Measurements from ENCODE around the gene PHAF1. TPM values are rescaled to one million over a fixed set of nuclear protein-coding genes. Genes with fewer than 3 reads are reported as not detected.

PHAF1 gene
- total and polyA plus RNA-seq, 2 of the 13 experiments (the other 11 are each of a cell fraction or from before 2014, with no cell fraction given): 48.3 to 174 TPM

DNA sequence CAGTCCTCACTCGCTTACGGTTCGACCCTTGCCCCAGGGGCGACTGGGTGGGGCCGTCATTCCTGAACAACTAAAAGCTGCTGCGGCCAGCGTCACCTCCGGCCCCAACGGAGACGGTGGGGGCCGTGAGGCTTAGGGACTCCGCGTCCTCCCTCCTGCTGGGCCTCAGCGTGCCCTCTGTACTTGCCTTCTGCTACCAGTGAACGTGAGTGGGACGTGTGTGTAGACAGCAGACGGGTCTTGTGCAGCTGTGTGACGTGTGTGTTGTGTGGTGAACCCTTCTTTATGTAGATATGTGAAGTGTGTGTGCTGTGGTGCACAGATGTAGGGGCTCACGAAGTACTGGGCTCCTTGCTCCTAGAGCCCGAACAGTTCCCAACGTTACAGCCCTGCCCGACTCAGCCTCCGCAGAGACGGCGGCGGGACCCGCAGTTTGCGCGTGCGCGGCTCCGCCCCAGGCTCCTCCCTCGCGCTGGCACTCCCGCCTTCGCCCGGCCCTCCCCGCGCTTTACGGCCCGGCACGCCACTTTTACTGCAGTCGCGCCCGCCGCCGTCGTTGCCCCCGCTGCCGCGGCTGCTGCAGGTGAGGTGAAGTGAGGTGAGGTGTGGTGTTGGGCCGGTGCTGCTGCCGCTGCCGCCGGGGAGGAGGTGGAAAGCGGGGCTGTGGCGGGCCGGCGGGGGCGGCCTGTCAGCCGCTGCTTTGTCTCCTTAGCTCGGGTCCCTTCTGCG is at the start of gene PHAF1 (continued):
- TF ChIP-seq, protein P1, sequence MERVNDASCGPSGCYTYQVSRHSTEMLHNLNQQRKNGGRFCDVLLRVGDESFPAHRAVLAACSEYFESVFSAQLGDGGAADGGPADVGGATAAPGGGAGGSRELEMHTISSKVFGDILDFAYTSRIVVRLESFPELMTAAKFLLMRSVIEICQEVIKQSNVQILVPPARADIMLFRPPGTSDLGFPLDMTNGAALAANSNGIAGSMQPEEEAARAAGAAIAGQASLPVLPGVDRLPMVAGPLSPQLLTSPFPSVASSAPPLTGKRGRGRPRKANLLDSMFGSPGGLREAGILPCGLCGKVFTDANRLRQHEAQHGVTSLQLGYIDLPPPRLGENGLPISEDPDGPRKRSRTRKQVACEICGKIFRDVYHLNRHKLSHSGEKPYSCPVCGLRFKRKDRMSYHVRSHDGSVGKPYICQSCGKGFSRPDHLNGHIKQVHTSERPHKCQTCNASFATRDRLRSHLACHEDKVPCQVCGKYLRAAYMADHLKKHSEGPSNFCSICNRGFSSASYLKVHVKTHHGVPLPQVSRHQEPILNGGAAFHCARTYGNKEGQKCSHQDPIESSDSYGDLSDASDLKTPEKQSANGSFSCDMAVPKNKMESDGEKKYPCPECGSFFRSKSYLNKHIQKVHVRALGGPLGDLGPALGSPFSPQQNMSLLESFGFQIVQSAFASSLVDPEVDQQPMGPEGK (CRISPR knock-in tag; IDR thresholded peaks at IDR 0.05): peak; percentile 96
- TF ChIP-seq, protein P2, sequence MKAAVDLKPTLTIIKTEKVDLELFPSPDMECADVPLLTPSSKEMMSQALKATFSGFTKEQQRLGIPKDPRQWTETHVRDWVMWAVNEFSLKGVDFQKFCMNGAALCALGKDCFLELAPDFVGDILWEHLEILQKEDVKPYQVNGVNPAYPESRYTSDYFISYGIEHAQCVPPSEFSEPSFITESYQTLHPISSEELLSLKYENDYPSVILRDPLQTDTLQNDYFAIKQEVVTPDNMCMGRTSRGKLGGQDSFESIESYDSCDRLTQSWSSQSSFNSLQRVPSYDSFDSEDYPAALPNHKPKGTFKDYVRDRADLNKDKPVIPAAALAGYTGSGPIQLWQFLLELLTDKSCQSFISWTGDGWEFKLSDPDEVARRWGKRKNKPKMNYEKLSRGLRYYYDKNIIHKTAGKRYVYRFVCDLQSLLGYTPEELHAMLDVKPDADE (CRISPR knock-in tag; IDR thresholded peaks at IDR 0.05): no peak
- no peak; the same call in 1 of the 2 replicates for TF ChIP-seq CC2D1A (CRISPR knock-in tag; IDR thresholded peaks at IDR 0.05)
- peak; percentile 93 for TF ChIP-seq YEATS4 (CRISPR knock-in tag; IDR thresholded peaks at IDR 0.05; ENCODE audit: borderline replicate concordance)
- no peak for TF ChIP-seq ZNF878 (CRISPR knock-in tag; IDR thresholded peaks at IDR 0.05)
- TF ChIP-seq FOXA1 (IDR thresholded peaks at IDR 0.05): no peak
- peak; percentile 11 for TF ChIP-seq FOXA1 (CRISPR knock-in tag; IDR thresholded peaks at IDR 0.05)
- peak; percentile 60 for TF ChIP-seq ZKSCAN8 (CRISPR knock-in tag; IDR thresholded peaks at IDR 0.05; ENCODE audit: borderline replicate concordance)
- TF ChIP-seq, protein P3, sequence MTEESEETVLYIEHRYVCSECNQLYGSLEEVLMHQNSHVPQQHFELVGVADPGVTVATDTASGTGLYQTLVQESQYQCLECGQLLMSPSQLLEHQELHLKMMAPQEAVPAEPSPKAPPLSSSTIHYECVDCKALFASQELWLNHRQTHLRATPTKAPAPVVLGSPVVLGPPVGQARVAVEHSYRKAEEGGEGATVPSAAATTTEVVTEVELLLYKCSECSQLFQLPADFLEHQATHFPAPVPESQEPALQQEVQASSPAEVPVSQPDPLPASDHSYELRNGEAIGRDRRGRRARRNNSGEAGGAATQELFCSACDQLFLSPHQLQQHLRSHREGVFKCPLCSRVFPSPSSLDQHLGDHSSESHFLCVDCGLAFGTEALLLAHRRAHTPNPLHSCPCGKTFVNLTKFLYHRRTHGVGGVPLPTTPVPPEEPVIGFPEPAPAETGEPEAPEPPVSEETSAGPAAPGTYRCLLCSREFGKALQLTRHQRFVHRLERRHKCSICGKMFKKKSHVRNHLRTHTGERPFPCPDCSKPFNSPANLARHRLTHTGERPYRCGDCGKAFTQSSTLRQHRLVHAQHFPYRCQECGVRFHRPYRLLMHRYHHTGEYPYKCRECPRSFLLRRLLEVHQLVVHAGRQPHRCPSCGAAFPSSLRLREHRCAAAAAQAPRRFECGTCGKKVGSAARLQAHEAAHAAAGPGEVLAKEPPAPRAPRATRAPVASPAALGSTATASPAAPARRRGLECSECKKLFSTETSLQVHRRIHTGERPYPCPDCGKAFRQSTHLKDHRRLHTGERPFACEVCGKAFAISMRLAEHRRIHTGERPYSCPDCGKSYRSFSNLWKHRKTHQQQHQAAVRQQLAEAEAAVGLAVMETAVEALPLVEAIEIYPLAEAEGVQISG (CRISPR knock-in tag; IDR thresholded peaks at IDR 0.05): peak; percentile 85
- TF ChIP-seq ZSCAN9 (CRISPR knock-in tag; IDR thresholded peaks at IDR 0.05; ENCODE audit: borderline replicate concordance): peak; percentile 97; the same call in 1 of the 2 replicates
- TF ChIP-seq, protein P4, sequence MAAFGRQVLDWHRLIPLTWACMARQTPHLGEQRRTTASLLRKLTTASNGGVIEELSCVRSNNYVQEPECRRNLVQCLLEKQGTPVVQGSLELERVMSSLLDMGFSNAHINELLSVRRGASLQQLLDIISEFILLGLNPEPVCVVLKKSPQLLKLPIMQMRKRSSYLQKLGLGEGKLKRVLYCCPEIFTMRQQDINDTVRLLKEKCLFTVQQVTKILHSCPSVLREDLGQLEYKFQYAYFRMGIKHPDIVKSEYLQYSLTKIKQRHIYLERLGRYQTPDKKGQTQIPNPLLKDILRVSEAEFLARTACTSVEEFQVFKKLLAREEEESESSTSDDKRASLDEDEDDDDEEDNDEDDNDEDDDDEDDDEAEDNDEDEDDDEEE (CRISPR knock-in tag; IDR thresholded peaks at IDR 0.05): peak; percentile 95
- no peak for TF ChIP-seq NFE2L1 (CRISPR knock-in tag; IDR thresholded peaks at IDR 0.05; ENCODE audit: borderline replicate concordance)
- TF ChIP-seq ZFP90 (CRISPR knock-in tag; IDR thresholded peaks at IDR 0.05; ENCODE audit: borderline replicate concordance): peak; percentile 78; the same call in 1 of the 2 replicates
- peak; percentile 93 for TF ChIP-seq THAP11 (CRISPR knock-in tag; IDR thresholded peaks at IDR 0.05)
- TF ChIP-seq, protein P5, sequence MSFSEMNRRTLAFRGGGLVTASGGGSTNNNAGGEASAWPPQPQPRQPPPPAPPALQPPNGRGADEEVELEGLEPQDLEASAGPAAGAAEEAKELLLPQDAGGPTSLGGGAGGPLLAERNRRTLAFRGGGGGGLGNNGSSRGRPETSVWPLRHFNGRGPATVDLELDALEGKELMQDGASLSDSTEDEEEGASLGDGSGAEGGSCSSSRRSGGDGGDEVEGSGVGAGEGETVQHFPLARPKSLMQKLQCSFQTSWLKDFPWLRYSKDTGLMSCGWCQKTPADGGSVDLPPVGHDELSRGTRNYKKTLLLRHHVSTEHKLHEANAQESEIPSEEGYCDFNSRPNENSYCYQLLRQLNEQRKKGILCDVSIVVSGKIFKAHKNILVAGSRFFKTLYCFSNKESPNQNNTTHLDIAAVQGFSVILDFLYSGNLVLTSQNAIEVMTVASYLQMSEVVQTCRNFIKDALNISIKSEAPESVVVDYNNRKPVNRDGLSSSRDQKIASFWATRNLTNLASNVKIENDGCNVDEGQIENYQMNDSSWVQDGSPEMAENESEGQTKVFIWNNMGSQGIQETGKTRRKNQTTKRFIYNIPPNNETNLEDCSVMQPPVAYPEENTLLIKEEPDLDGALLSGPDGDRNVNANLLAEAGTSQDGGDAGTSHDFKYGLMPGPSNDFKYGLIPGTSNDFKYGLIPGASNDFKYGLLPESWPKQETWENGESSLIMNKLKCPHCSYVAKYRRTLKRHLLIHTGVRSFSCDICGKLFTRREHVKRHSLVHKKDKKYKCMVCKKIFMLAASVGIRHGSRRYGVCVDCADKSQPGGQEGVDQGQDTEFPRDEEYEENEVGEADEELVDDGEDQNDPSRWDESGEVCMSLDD (CRISPR knock-in tag; IDR thresholded peaks at IDR 0.05; ENCODE audit: borderline replicate concordance): no peak
- TF ChIP-seq HNF4G (IDR thresholded peaks at IDR 0.05; ENCODE audit: borderline replicate concordance, low read depth, low read length): peak; percentile 48; the same call in 1 of the 2 replicates
- TF ChIP-seq HNF4G (CRISPR knock-in tag; IDR thresholded peaks at IDR 0.05; ENCODE audit: borderline replicate concordance, low read depth): peak; percentile 68; the same call in 1 of the 2 replicates
- peak; percentile 18; the same call in 1 of the 2 replicates for TF ChIP-seq ZNF383 (CRISPR knock-in tag; IDR thresholded peaks at IDR 0.05; ENCODE audit: borderline replicate concordance)

All from HepG2 (cell line).